Neuronal stem cell (in vitro differentiated cells): Measurements from ENCODE around the gene ANKMY1.

ENCODE experiments used
- DNase-seq: peaks from one replicate; pipeline ENCODE4 v3.0.0-alpha.2; 2013; ENCODE audit warnings: low spot score
- H2AFZ ChIP-seq: one replicate; pipeline ENCODE4 v1.6.1; 2013; ENCODE audit warnings: mild to moderate bottlenecking, low read length, inconsistent platforms
- H2AK5ac ChIP-seq: 2 replicates; pipeline ENCODE4 v1.6.1; 2013; ENCODE audit warnings: low read depth, mild to moderate bottlenecking, inconsistent platforms, low read length, moderate library complexity, mixed read lengths
- H2BK120ac ChIP-seq: 2 replicates; pipeline ENCODE4 v1.6.1; 2013; ENCODE audit warnings: low read depth, mild to moderate bottlenecking, inconsistent platforms, low read length, moderate library complexity, mixed read lengths
- H2BK12ac ChIP-seq: one replicate; pipeline ENCODE4 v1.6.1; 2013; ENCODE audit warnings: low read length, inconsistent platforms
- H2BK15ac ChIP-seq: 2 replicates; pipeline ENCODE4 v1.6.1; 2013; ENCODE audit warnings: mild to moderate bottlenecking, low read length, inconsistent platforms, mixed read lengths
- H2BK5ac ChIP-seq: one replicate; pipeline ENCODE4 v1.6.1; 2013; ENCODE audit warnings: inconsistent platforms, mild to moderate bottlenecking, low read length, moderate library complexity
- H3K14ac ChIP-seq: one replicate; pipeline ENCODE4 v1.6.1; 2013; ENCODE audit warnings: low read length, inconsistent platforms
- H3K18ac ChIP-seq: 2 replicates; pipeline ENCODE4 v1.6.1; 2013; ENCODE audit warnings: low read length, inconsistent platforms
- H3K23ac ChIP-seq: 2 replicates; pipeline ENCODE4 v1.6.1; 2013; ENCODE audit warnings: low read depth, mild to moderate bottlenecking, mixed read lengths, low read length, inconsistent platforms; ENCODE audit not compliant: poor library complexity
- H3K27ac ChIP-seq: replicated peaks from 3 replicates; pipeline ENCODE4 v1.5.1; 2013; ENCODE audit warnings: low read length, inconsistent platforms
- H3K27me3 ChIP-seq, 3 experiments: 2 replicates each; pipeline ENCODE4 v1.6.1; 2013; ENCODE audit warnings: low read length in 3 of 3, mild to moderate bottlenecking in 2 of 3, inconsistent platforms in 1 of 3, low read depth in 1 of 3, mixed read lengths in 1 of 3, moderate library complexity in 1 of 3; ENCODE audit not compliant: control insufficient read depth in 3 of 3, insufficient read depth in 3 of 3
- H3K36me3 ChIP-seq, 2 donors: replicated peaks in 1 of 2; 2 replicates each; pipeline ENCODE4 v1.6.1; 2013; ENCODE audit warnings: low read length in 2 of 2; ENCODE audit not compliant: control insufficient read depth in 2 of 2, insufficient read depth in 2 of 2
- H3K4ac ChIP-seq: 2 replicates; pipeline ENCODE4 v1.6.1; 2013; ENCODE audit warnings: inconsistent platforms, mild to moderate bottlenecking, low read length, moderate library complexity
- H3K4me1 ChIP-seq, 2 donors: 1 replicate in 1 of 2; 2 replicates in 1 of 2; pipeline ENCODE4 v1.6.1; 2013; ENCODE audit warnings: low read length in 2 of 2, low read depth in 1 of 2; ENCODE audit not compliant: control insufficient read depth in 2 of 2, insufficient read depth in 1 of 2
- H3K4me2 ChIP-seq: one replicate; pipeline ENCODE4 v1.6.1; 2013; ENCODE audit warnings: mild to moderate bottlenecking, low read length, inconsistent platforms; ENCODE audit not compliant: insufficient read depth, poor library complexity, severe bottlenecking
- H3K4me3 ChIP-seq, 2 donors: 2 replicates each; pipeline ENCODE4 v1.5.1; 2013; ENCODE audit warnings: low read length in 2 of 2, mild to moderate bottlenecking in 2 of 2, inconsistent platforms in 1 of 2, moderate library complexity in 1 of 2
- H3K79me1 ChIP-seq: one replicate; pipeline ENCODE4 v1.6.1; 2013; ENCODE audit warnings: low read depth, mild to moderate bottlenecking, inconsistent platforms, low read length, moderate library complexity
- H3K9ac ChIP-seq: one replicate; pipeline ENCODE4 v1.6.1; 2013; ENCODE audit warnings: mild to moderate bottlenecking, low read depth, low read length, inconsistent platforms; ENCODE audit not compliant: poor library complexity
- H3K9me3 ChIP-seq, 2 donors: replicated peaks in 1 of 2; 2 replicates each; pipeline versions ENCODE3 to v1.6.1; 2013; ENCODE audit warnings: low read length in 2 of 2, mild to moderate bottlenecking in 2 of 2, inconsistent platforms in 1 of 2, low read depth in 1 of 2, mixed read lengths in 1 of 2, moderate library complexity in 1 of 2; ENCODE audit not compliant: control insufficient read depth in 2 of 2, insufficient read depth in 1 of 2
- H4K8ac ChIP-seq: one replicate; pipeline ENCODE4 v1.6.1; 2013; ENCODE audit warnings: low read depth, mild to moderate bottlenecking, inconsistent platforms, low read length, moderate library complexity
- H4K91ac ChIP-seq: one replicate; pipeline ENCODE4 v1.6.1; 2013; ENCODE audit warnings: low read length, low read depth, mild to moderate bottlenecking, inconsistent platforms; ENCODE audit not compliant: poor library complexity
- WGBS, 2 donors: extraction: QIAGEN DNeasy Blood & Tissue Kit; methylation state at CpG; one replicate each; pipeline ENCODE4 v1.1.7; 2013; ENCODE audit warnings: missing lambda C conversion rate in 2 of 2, mixed read lengths in 1 of 2; ENCODE audit not compliant: insufficient read length in 2 of 2, insufficient replicate concordance in 1 of 2; ENCODE audit errors: extremely low coverage in 2 of 2; 5-methylcytosine and 5-hydroxymethylcytosine counted together

Gene ANKMY1

GRCh38 chr2:240567137-240567871 lies 9.5 kb upstream of the ANKMY1 start:
- Histone ChIP-seq H3K23ac (peak overlapping the region; percentile 93), H3K36me3 (peaks cover 0 to 11% of the 10 kb centered on the region in 2 donors), H4K8ac (no peak overlapping the region), H3K4me3 (peak overlapping the region; percentile 57 to 78), H3K14ac (peak overlapping the region; percentile 71), H2BK5ac (peak overlapping the region; percentile 87), H2AFZ (peak overlapping the region; percentile 97), H2BK120ac (peak overlapping the region; percentile 74), H3K79me1 (peaks cover 2% of the 10 kb centered on the region), H3K27ac (no peak overlapping the region), H2BK15ac (peak overlapping the region; percentile 97), H3K18ac (peak overlapping the region; percentile 96), H3K4me1 (peaks cover 25% of the 10 kb centered on the region in 2 donors), H3K4me2 (peak overlapping the region; percentile 66), H3K9me3 (peaks cover 0 to 4% of the 10 kb centered on the region in 2 donors), H2BK12ac (peak overlapping the region; percentile 94), H4K91ac (no peak overlapping the region), H2AK5ac (peak overlapping the region; percentile 98), H3K27me3 (peaks cover 0 to 32% (median 16%) of the 10 kb centered on the region in 3 experiments), H3K4ac (peak overlapping the region; percentile 53), H3K9ac (peak overlapping the region; percentile 88)
- WGBS, 2 donors: no CpG with 5 or more reads among the region's 26 CpGs
- DNase-seq: no peak

- no CpG with 5 or more reads among the region's 53 CpGs for WGBS, 2 donors
- H3K4ac ChIP-seq: peak overlapping the region; percentile 96
- peaks cover 0 to 4% of the 10 kb centered on the region in 2 donors for H3K9me3 ChIP-seq
- peak overlapping the region; percentile 4 for H3K14ac ChIP-seq
- peak overlapping the region; percentile 92 for H2AFZ ChIP-seq
- no peak overlapping the region for H3K27ac ChIP-seq
- H2BK120ac ChIP-seq: peak overlapping the region; percentile 74
- peak overlapping the region; percentile 4 to 57 for H3K4me3 ChIP-seq
- peak overlapping the region; percentile 97 for H2BK15ac ChIP-seq
- H3K4me2 ChIP-seq: peak overlapping the region; percentile 52
- peak overlapping the region; percentile 98 for H2AK5ac ChIP-seq
- peaks cover 0 to 8% of the 10 kb centered on the region in 2 donors for H3K36me3 ChIP-seq
- H3K9ac ChIP-seq: peak overlapping the region; percentile 72
- peak; percentile 73 for DNase-seq
- peaks cover 2% of the 10 kb centered on the region for H3K79me1 ChIP-seq
- peaks cover 25 to 28% of the 10 kb centered on the region in 2 donors for H3K4me1 ChIP-seq
- H4K8ac ChIP-seq: no peak overlapping the region
- H2BK12ac ChIP-seq: peak overlapping the region; percentile 94
- peak overlapping the region; percentile 96 for H3K18ac ChIP-seq
- peak overlapping the region; percentile 93 for H3K23ac ChIP-seq
- peaks cover 0 to 32% (median 16%) of the 10 kb centered on the region in 3 experiments for H3K27me3 ChIP-seq
- H4K91ac ChIP-seq: peak overlapping the region; percentile 53
- H2BK5ac ChIP-seq: peak overlapping the region; percentile 87
Measured at GRCh38 chr2:240566203-240567136, 8.7 kb upstream of the ANKMY1 start.

- Histone ChIP-seq H3K18ac (peak overlapping the region; percentile 86), H3K14ac (no peak overlapping the region), H3K4me1 (peaks cover 27 to 28% of the 10 kb centered on the region in 2 donors), H2BK12ac (no peak overlapping the region), H2BK5ac (peak overlapping the region; percentile 10), H4K8ac (no peak overlapping the region), H2BK15ac (peak overlapping the region; percentile 65), H3K4me3 (no peak overlapping the region), H3K36me3 (peaks cover 0 to 8% of the 10 kb centered on the region in 2 donors), H2BK120ac (peak overlapping the region; percentile 66), H2AK5ac (peak overlapping the region; percentile 97), H3K79me1 (peaks cover 2% of the 10 kb centered on the region), H3K27me3 (peaks cover 0 to 32% (median 16%) of the 10 kb centered on the region in 3 experiments), H3K4me2 (no peak overlapping the region), H2AFZ (peak overlapping the region; percentile 92), H3K9me3 (peaks cover 0 to 4% of the 10 kb centered on the region in 2 donors), H3K4ac (peak overlapping the region; percentile 96), H3K9ac (peak overlapping the region; percentile 73), H4K91ac (peak overlapping the region; percentile 53), H3K27ac (no peak overlapping the region), H3K23ac (peak overlapping the region; percentile 5)
- no peak for DNase-seq
- no CpG with 5 or more reads among the region's 26 CpGs for WGBS, 2 donors
Measured at GRCh38 chr2:240565333-240566202, 7.8 kb upstream of the ANKMY1 start.
